Loucy (cell line): ENCODE measurements around the gene PAM.

ENCODE experiments used
- H2AFZ ChIP-seq: fragments of 200-600 bp; sonication (generic); 2 replicates; pipeline ENCODE4 v1.6.0; 2016; ENCODE audit warnings: antibody characterized with exemption, mild to moderate bottlenecking, low read length, moderate library complexity
- H3F3A ChIP-seq: fragments of 200-600 bp; 2 replicates; pipeline ENCODE4 v1.6.0; 2016; ENCODE audit warnings: antibody characterized with exemption, low read depth, mild to moderate bottlenecking
- H3K27me3 ChIP-seq: fragments of 200-600 bp; sonication (generic); 2 replicates; pipeline ENCODE4 v1.6.1; 2014; ENCODE audit warnings: low read length, mild to moderate bottlenecking; ENCODE audit not compliant: insufficient read depth, poor library complexity, severe bottlenecking
- H3K36me3 ChIP-seq: fragments of 200-600 bp; sonication (generic); 2 replicates; pipeline ENCODE4 v1.6.1; 2016; ENCODE audit warnings: low read length; ENCODE audit not compliant: insufficient read depth
- H3K4me1 ChIP-seq: fragments of 200-600 bp; sonication (generic); 2 replicates; pipeline ENCODE4 v1.5.1; 2014; ENCODE audit warnings: low read length, mild to moderate bottlenecking; ENCODE audit not compliant: insufficient read depth, poor library complexity, severe bottlenecking
- H3K4me2 ChIP-seq: fragments of 200-600 bp; sonication (generic); 2 replicates; pipeline ENCODE4 v1.6.0; 2014; ENCODE audit warnings: antibody characterized with exemption, low read length, low read depth, mild to moderate bottlenecking; ENCODE audit not compliant: poor library complexity, severe bottlenecking
- H3K4me3 ChIP-seq: fragments of 200-600 bp; sonication (generic); 2 replicates; pipeline ENCODE4 v1.5.1; 2014; ENCODE audit warnings: low read length, mild to moderate bottlenecking, mixed read lengths; ENCODE audit not compliant: poor library complexity, severe bottlenecking
- H3K79me2 ChIP-seq: fragments of 200-600 bp; sonication (generic); 2 replicates; pipeline ENCODE4 v1.6.1; 2014; ENCODE audit warnings: low read length; ENCODE audit not compliant: insufficient read depth
- H3K9ac ChIP-seq: fragments of 200-600 bp; sonication (generic); 2 replicates; pipeline ENCODE4 v1.6.0; 2014; ENCODE audit warnings: mild to moderate bottlenecking, low read depth, low read length, moderate library complexity; ENCODE audit not compliant: poor library complexity, severe bottlenecking
- H3K9me2 ChIP-seq: fragments of 200-600 bp; sonication (generic); replicated peaks from 2 replicates; pipeline ENCODE4 v1.6.1; 2016; ENCODE audit warnings: low read depth, low read length, mixed read lengths
- H3K9me3 ChIP-seq: fragments of 200-600 bp; sonication (generic); 2 replicates; pipeline ENCODE4 v1.6.1; 2014; ENCODE audit warnings: mild to moderate bottlenecking, antibody characterized with exemption, low read length, low read depth; ENCODE audit not compliant: insufficient read depth
- H4K20me1 ChIP-seq: fragments of 200-600 bp; sonication (generic); 2 replicates; pipeline ENCODE4 v1.6.0; 2014; ENCODE audit warnings: antibody characterized with exemption, low read length, mild to moderate bottlenecking; ENCODE audit not compliant: insufficient read depth, poor library complexity, severe bottlenecking
- CTCF ChIP-seq: fragments of 200-600 bp; sonication (generic); conservative IDR thresholded peaks from 2 replicates; pipeline ENCODE4 v1.5.1; 2014; ENCODE audit warnings: mild to moderate bottlenecking, antibody characterized with exemption, low read length
- EZH2phosphoT487 ChIP-seq: fragments of 200-600 bp; IDR thresholded peaks from 2 replicates; pipeline ENCODE4 v1.6.1; 2018; ENCODE audit warnings: antibody characterized with exemption, mild to moderate bottlenecking, moderate library complexity, borderline replicate concordance

PAM gene

GRCh38 chr5:102918986-102919610 is 164.0 kb downstream of the PAM start:
- Histone ChIP-seq H2AFZ (no peak overlapping the region), H3K27me3 (no peaks in the 10 kb centered on the region), H3K9ac (no peak overlapping the region), H3F3A (no peaks in the 10 kb centered on the region), H3K9me3 (no peaks in the 10 kb centered on the region), H4K20me1 (no peaks in the 10 kb centered on the region), H3K36me3 (no peaks in the 10 kb centered on the region; the same call in 1 of the 2 replicates), H3K4me2 (no peak overlapping the region), H3K4me1 (no peaks in the 10 kb centered on the region), H3K4me3 (no peak overlapping the region), H3K9me2 (no peaks in the 10 kb centered on the region), H3K79me2 (no peaks in the 10 kb centered on the region)
- no peak for TF ChIP-seq CTCF
- no peak for TF ChIP-seq EZH2phosphoT487

GRCh38 chr5:102920762-102921161 is 165.7 kb downstream of the PAM start:
- H2AFZ ChIP-seq = no peak overlapping the region
- H3K4me3 ChIP-seq = no peak overlapping the region
- H4K20me1 ChIP-seq = no peaks in the 10 kb centered on the region
- no peak for TF ChIP-seq CTCF
- no peak for TF ChIP-seq EZH2phosphoT487
- H3K9me2 ChIP-seq = no peaks in the 10 kb centered on the region
- no peaks in the 10 kb centered on the region for H3F3A ChIP-seq
- no peaks in the 10 kb centered on the region for H3K79me2 ChIP-seq
- no peak overlapping the region for H3K4me2 ChIP-seq
- H3K4me1 ChIP-seq = no peaks in the 10 kb centered on the region
- no peak overlapping the region for H3K9ac ChIP-seq
- no peaks in the 10 kb centered on the region for H3K9me3 ChIP-seq
- H3K36me3 ChIP-seq = no peaks in the 10 kb centered on the region
- H3K27me3 ChIP-seq = no peaks in the 10 kb centered on the region

GRCh38 chr5:102921341-102922044 is 166.4 kb downstream of the PAM start:
- Histone ChIP-seq H3K79me2 (no peaks in the 10 kb centered on the region), H2AFZ (no peak overlapping the region), H3K9me2 (no peaks in the 10 kb centered on the region), H3K27me3 (no peaks in the 10 kb centered on the region), H3K9me3 (no peaks in the 10 kb centered on the region), H3K4me3 (no peak overlapping the region), H3F3A (no peaks in the 10 kb centered on the region), H3K36me3 (no peaks in the 10 kb centered on the region; the same call in 1 of the 2 replicates), H3K4me1 (no peaks in the 10 kb centered on the region), H3K9ac (no peak overlapping the region), H4K20me1 (no peaks in the 10 kb centered on the region), H3K4me2 (no peak overlapping the region)
- TF ChIP-seq CTCF (no peak), EZH2phosphoT487 (no peak)
